GM13976 (cell line): ENCODE measurements around the gene TACR2.
A peak's percentile ranks its signal among the peaks of the same experiment; 100 is the strongest.

Source experiments
- DNase-seq: peaks from one replicate; pipeline ENCODE4 v3.0.0; 2012; ENCODE audit warnings: low spot score
- CTCF ChIP-seq: IDR thresholded peaks from 2 replicates; pipeline ENCODE4 v1.5.1; 2012; ENCODE audit warnings: borderline replicate concordance, mild to moderate bottlenecking; ENCODE audit not compliant: insufficient read depth; ENCODE audit errors: extremely low read depth, missing control alignments, control extremely low read depth
- in situ Hi-C: fragments of 300-500 bp; cut with MboI; formaldehyde crosslinking; loops from one replicate; pipeline ENCODE4 v1.12.0; 2022; ENCODE audit warnings: low sequenced_read_pairs, mixed read lengths, inconsistent platforms; ENCODE audit not compliant: unreplicated experiment

The TACR2 gene

GRCh38 chr10:69409968-69410367 is 6.8 kb downstream of the TACR2 start:
- DNase-seq: no peak
- in situ Hi-C loops: no loop called here
- no peak for TF ChIP-seq CTCF

DNA sequence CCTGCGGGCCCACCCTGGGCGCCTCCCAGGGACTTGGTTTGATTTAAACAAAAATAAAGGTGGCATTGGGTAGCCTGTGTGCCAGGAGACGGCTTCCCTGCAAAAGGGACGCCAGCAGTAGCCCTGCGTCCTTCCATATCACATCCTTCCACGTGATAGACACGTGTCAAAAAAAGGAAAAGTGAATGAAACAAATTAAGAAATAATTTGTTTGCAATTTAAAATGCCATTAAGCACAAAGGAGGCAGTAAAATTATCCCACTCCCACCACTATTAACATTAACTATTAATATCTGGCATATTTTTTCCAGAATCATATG is 7.6 kb downstream of the TACR2 start:
- in situ Hi-C loops: no loop called here
- no peak for DNase-seq
- no peak for TF ChIP-seq CTCF

GRCh38 chr10:69408318-69409175 is 8.2 kb downstream of the TACR2 start:
- peak; percentile 96 for DNase-seq
- in situ Hi-C loops: no loop called here
- TF ChIP-seq CTCF: peak; percentile 76

DNA sequence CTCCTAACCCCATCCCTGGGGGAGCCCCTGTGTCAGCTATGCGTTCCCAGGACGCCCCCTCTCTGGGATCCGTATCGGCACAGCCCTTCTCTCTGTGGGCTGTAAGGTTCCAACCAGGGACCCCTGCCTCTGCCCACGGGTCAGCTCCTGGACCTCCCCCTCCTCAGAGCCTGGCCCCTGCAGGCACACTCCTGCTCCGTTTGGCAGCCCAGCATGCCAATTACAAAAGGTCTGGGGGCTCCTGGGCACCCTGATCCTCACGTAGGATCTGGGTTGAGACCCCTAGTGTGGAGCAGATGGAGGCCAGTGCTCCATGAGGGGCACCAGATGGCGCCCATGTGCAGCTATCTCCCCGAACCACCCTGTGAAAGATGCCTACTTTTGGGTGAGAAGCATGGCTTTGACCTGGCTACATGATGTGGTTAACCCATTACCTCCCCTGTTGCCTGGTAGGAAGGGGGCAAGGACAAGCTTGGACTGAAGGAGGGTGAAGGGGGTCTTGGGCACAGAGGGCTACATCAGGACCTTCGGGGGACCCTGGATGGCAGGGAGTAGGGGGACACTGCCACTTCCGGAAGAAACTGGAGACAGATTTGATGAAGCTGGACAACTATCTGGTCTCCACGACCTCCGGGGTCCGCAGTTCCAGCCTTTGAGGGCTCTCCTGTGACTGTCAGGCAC is 9.0 kb downstream of the TACR2 start:
- in situ Hi-C loops: no loop called here
- TF ChIP-seq CTCF: no peak
- no peak for DNase-seq

GRCh38 chr10:69406816-69407580 is 9.7 kb downstream of the TACR2 start:
- no peak for TF ChIP-seq CTCF
- no peak for DNase-seq
- in situ Hi-C loops: no loop called here

DNA sequence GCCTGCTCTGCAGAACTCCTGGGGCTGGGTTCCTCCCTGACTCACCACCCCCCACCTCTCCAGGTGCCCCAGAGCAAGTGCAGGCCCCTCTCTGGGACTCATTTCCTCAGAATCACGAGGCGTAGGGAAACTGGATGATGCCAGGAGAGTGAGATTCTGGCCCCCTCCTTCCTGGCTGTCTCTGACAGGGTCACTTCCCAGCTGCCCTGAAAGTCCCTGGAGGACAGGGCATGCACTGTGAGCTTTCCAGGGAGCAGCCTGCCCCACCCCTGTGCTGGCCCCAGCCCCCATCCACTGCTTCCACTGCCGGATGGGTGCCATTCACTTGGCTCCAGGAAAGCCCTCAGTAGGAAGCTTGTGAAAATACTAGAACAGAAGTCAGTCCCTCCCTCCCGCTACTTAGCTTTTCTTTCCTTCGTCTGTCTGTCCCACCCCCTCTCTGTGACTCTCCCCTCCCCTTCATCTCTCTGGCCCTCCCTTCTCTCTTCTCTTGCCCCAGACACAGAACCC is 10.4 kb downstream of the TACR2 start:
- no peak for TF ChIP-seq CTCF
- DNase-seq: no peak
- in situ Hi-C loops: no loop called here
